PC-9 (cell line): ENCODE measurements around the gene BNC1. TPM values are rescaled to one million over a fixed set of nuclear protein-coding genes. Genes with fewer than 3 reads are reported as not detected.

ENCODE experiments used
- BruUV-seq: library from RNA; stranded (reverse); fragments of 400-500 nt; replicated peaks from 2 replicates; lab custom pipeline; 2021; lab: Mats Ljungman, UMichigan
- CTCF ChIA-PET: fragments of 300-600 bp; sonication (Branson Sonifier 250); formaldehyde crosslinking; loops from one replicate; lab custom pipeline; 2022; ENCODE audit warnings: antibody characterized with exemption; lab: Charles Lee
- POLR2A ChIA-PET: fragments of 300-600 bp; sonication (Branson Sonifier 250); formaldehyde crosslinking; loops from one replicate; lab custom pipeline; 2022; ENCODE audit warnings: antibody characterized with exemption; ENCODE audit not compliant: unreplicated experiment; lab: Charles Lee
- DNase-seq, 2 experiments: peaks; one replicate each; pipeline versions ENCODE4 v3.0.0 to v3.0.0-alpha.2; 2015 to 2022; ENCODE audit warnings: mixed read lengths in 1 of 2
- H2AFZ ChIP-seq: fragments of 200-600 bp; sonication (generic); 2 replicates; pipeline ENCODE4 v1.8.1; 2017; ENCODE audit warnings: antibody characterized with exemption
- H3F3A ChIP-seq: fragments of 200-600 bp; sonication (generic); 2 replicates; pipeline ENCODE4 v1.8.1; 2017; ENCODE audit warnings: antibody characterized with exemption, mild to moderate bottlenecking, low read depth; ENCODE audit not compliant: insufficient read depth
- H3K27ac ChIP-seq: fragments of 200-600 bp; sonication (generic); 2 replicates; pipeline ENCODE4 v1.6.1; 2016; ENCODE audit warnings: mixed run types
- H3K27me3 ChIP-seq: fragments of 200-600 bp; sonication (generic); 2 replicates; pipeline ENCODE4 v1.6.1; 2016; ENCODE audit warnings: low read depth, mixed run types; ENCODE audit not compliant: insufficient read depth
- H3K36me3 ChIP-seq: fragments of 200-600 bp; sonication (generic); 2 replicates; pipeline ENCODE4 v1.6.1; 2016; ENCODE audit warnings: low read depth, mixed run types
- H3K4me1 ChIP-seq: fragments of 200-600 bp; sonication (generic); replicated peaks from 2 replicates; pipeline ENCODE4 v1.6.1; 2016; ENCODE audit warnings: mixed run types; ENCODE audit not compliant: insufficient read depth
- H3K4me2 ChIP-seq: fragments of 200-600 bp; sonication (generic); 2 replicates; pipeline ENCODE4 v1.6.1; 2017; ENCODE audit warnings: mixed run types
- H3K4me3 ChIP-seq: fragments of 200-600 bp; sonication (generic); 2 replicates; pipeline ENCODE4 v1.6.1; 2016; ENCODE audit warnings: mixed run types
- H3K79me2 ChIP-seq: fragments of 200-600 bp; sonication (generic); 2 replicates; pipeline ENCODE4 v1.6.1; 2017; ENCODE audit warnings: low read depth, mixed run types
- H3K9me2 ChIP-seq: fragments of 200-600 bp; sonication (generic); 2 replicates; pipeline ENCODE4 v1.8.1; 2017; ENCODE audit warnings: mild to moderate bottlenecking; ENCODE audit not compliant: insufficient read depth
- H3K9me3 ChIP-seq: fragments of 200-600 bp; sonication (generic); 2 replicates; pipeline ENCODE4 v1.8.1; 2016; ENCODE audit warnings: low read depth; ENCODE audit not compliant: insufficient read depth
- H4K20me1 ChIP-seq: fragments of 200-600 bp; sonication (generic); 2 replicates; pipeline ENCODE4 v1.8.1; 2017; ENCODE audit not compliant: insufficient read depth
- CTCF ChIP-seq: fragments of 200-600 bp; sonication (generic); conservative IDR thresholded peaks from 2 replicates; pipeline ENCODE4 v1.6.1; 2017; ENCODE audit warnings: mixed run types, antibody characterized with exemption, mild to moderate bottlenecking, moderate library complexity
- EZH2 ChIP-seq: fragments of 200-600 bp; sonication (generic); IDR thresholded peaks from 2 replicates; pipeline ENCODE4 v1.8.0; 2017; ENCODE audit warnings: antibody characterized with exemption, low read depth
- intact Hi-C: fragments of 100-400 bp; cut with micrococcal nuclease; formaldehyde crosslinking; loops from one replicate; pipeline ENCODE4 v1.10.0; 2022; ENCODE audit not compliant: unreplicated experiment
- total RNA-seq: library from RNA; stranded (reverse); gene quantifications from 2 replicates; pipeline ENCODE4 v1.2.3, GENCODE V29; 2021

Gene BNC1
- total RNA-seq, 1 experiment from 2014 or later: 0.83 TPM

GRCh38 chr15:83323296-83323711 is 38.8 kb upstream of the BNC1 start:
- BruUV-seq: no TSS peak
- H3K4me2 ChIP-seq: no peak overlapping the region

GRCh38 chr15:83322691-83323090 is 38.2 kb upstream of the BNC1 start:
- Histone ChIP-seq H3K4me3 (no peak overlapping the region), H4K20me1 (no peaks in the 10 kb centered on the region), H3K9me2 (no peaks in the 10 kb centered on the region), H3K4me2 (no peak overlapping the region), H3K27ac (no peak overlapping the region), H3K9me3 (no peaks in the 10 kb centered on the region), H3K36me3 (no peaks in the 10 kb centered on the region), H3K4me1 (peaks cover 8% of the 10 kb centered on the region; the same call in 1 of the 2 replicates), H3F3A (no peaks in the 10 kb centered on the region), H3K27me3 (no peaks in the 10 kb centered on the region), H3K79me2 (no peaks in the 10 kb centered on the region), H2AFZ (no peak overlapping the region)
- intact Hi-C loops: no loop called here
- no TSS peak for BruUV-seq
- ChIA-PET POLR2A (interaction anchor here (0.6 kb wide), 1 partner anchor 74 kb away, joined by 3 read pairs; no protein-coding TSS in a partner anchor), CTCF (no interaction called here)
- TF ChIP-seq CTCF: no peak
- TF ChIP-seq EZH2: no peak
- DNase-seq: no peak

More at GRCh38 chr15:83323296-83323711, 38.8 kb upstream of the BNC1 start:
- ChIA-PET POLR2A (interaction anchor here (0.6 kb wide), 1 partner anchor 21 kb away, joined by 5 read pairs; no protein-coding TSS in a partner anchor), CTCF (no interaction called here)
- no peaks in the 10 kb centered on the region for H3K9me2 ChIP-seq
- no peak overlapping the region for H2AFZ ChIP-seq
- no peak for DNase-seq
- no peaks in the 10 kb centered on the region for H3K9me3 ChIP-seq
- H3K36me3 ChIP-seq: no peaks in the 10 kb centered on the region
- no peak for TF ChIP-seq EZH2
- TF ChIP-seq CTCF: no peak
- H4K20me1 ChIP-seq: no peaks in the 10 kb centered on the region
- H3K27me3 ChIP-seq: no peaks in the 10 kb centered on the region
- peaks cover 8% of the 10 kb centered on the region; the same call in 1 of the 2 replicates for H3K4me1 ChIP-seq
- intact Hi-C loops: no loop called here
- H3K4me3 ChIP-seq: no peak overlapping the region
- H3K27ac ChIP-seq: no peak overlapping the region
- no peaks in the 10 kb centered on the region for H3F3A ChIP-seq
- H3K79me2 ChIP-seq: no peaks in the 10 kb centered on the region

GRCh38 chr15:83322061-83322460 is 37.6 kb upstream of the BNC1 start:
- CTCF ChIA-PET: no interaction called here

More at GRCh38 chr15:83322061-83322460, 37.6 kb upstream of the BNC1 start:
- Histone ChIP-seq H2AFZ (no peak overlapping the region), H4K20me1 (no peaks in the 10 kb centered on the region), H3K79me2 (no peaks in the 10 kb centered on the region), H3K9me2 (no peaks in the 10 kb centered on the region), H3K4me1 (peaks cover 8% of the 10 kb centered on the region; the same call in 1 of the 2 replicates), H3K27ac (no peak overlapping the region), H3K4me3 (no peak overlapping the region), H3K9me3 (no peaks in the 10 kb centered on the region), H3F3A (no peaks in the 10 kb centered on the region), H3K27me3 (no peaks in the 10 kb centered on the region), H3K4me2 (no peak overlapping the region), H3K36me3 (no peaks in the 10 kb centered on the region)
- BruUV-seq: no TSS peak
- POLR2A ChIA-PET: no interaction called here
- TF ChIP-seq EZH2: no peak
- TF ChIP-seq CTCF: no peak
- intact Hi-C loops: no loop called here
- no peak for DNase-seq
